Stimulated activated naive B cell treated with anti-CD40 and anti-IgM and Interleukin-4, amounts not matched to agents 10 μg/mL and 1 μg/mL and 100 μg/mL, for 72 hours (primary cell): ENCODE data around the gene ZSWIM6.

Experiments used
- ATAC-seq, 2 donors: fragments of 150-1000 bp; cut with Tn5 transposase; replicated peaks; 2 replicates each; pipeline ENCODE4 v1.10.0; 2021; ENCODE audit warnings: moderate library complexity in 1 of 2
- DNase-seq: peaks from one replicate; pipeline ENCODE4 v3.0.0; 2021
- H3K27ac Mint-ChIP-seq: one replicate; pipeline ENCODE4 v1.8.0; 2022; ENCODE audit warnings: mild to moderate bottlenecking, mixed read lengths
- H3K27me3 Mint-ChIP-seq, 2 donors: one replicate each; pipeline ENCODE4 v1.8.0; 2022; ENCODE audit warnings: mixed read lengths in 2 of 2
- H3K36me3 Mint-ChIP-seq, 2 donors: one replicate each; pipeline ENCODE4 v1.8.0; 2022; ENCODE audit warnings: mixed read lengths in 2 of 2, mild to moderate bottlenecking in 1 of 2
- H3K4me1 Mint-ChIP-seq, 2 donors: one replicate each; pipeline ENCODE4 v1.8.0; 2022; ENCODE audit warnings: mixed read lengths in 2 of 2, mild to moderate bottlenecking in 1 of 2
- H3K4me3 Mint-ChIP-seq, 2 donors: one replicate each; pipeline ENCODE4 v1.8.0; 2022; ENCODE audit warnings: mild to moderate bottlenecking in 2 of 2, mixed read lengths in 2 of 2, moderate library complexity in 1 of 2
- H3K9me3 Mint-ChIP-seq, 2 donors: one replicate each; pipeline ENCODE4 v1.8.0; 2022; ENCODE audit warnings: mixed read lengths in 2 of 2, mild to moderate bottlenecking in 1 of 2

The ZSWIM6 gene

GRCh38 chr5:61486476-61486875 lies 154.4 kb downstream of the ZSWIM6 start:
- no peak for ATAC-seq
- Mint-ChIP-seq H3K36me3 (peaks cover 19 to 36% of the 10 kb centered on the region in 2 donors), H3K27me3 (no peaks in the 10 kb centered on the region), H3K9me3 (peaks cover 0 to 3% of the 10 kb centered on the region in 2 donors), H3K4me1 (peaks cover 5 to 18% of the 10 kb centered on the region in 2 donors), H3K27ac (no peak overlapping the region), H3K4me3 (no peak overlapping the region)
- no peak for DNase-seq

- ATAC-seq: no peak
- H3K9me3 Mint-ChIP-seq: peaks cover 0 to 2% of the 10 kb centered on the region in 2 donors
- peaks cover 24 to 41% of the 10 kb centered on the region in 2 donors for H3K36me3 Mint-ChIP-seq
- H3K27me3 Mint-ChIP-seq: no peaks in the 10 kb centered on the region
- peaks cover 5 to 13% of the 10 kb centered on the region in 2 donors for H3K4me1 Mint-ChIP-seq
- H3K4me3 Mint-ChIP-seq: no peak overlapping the region
- DNase-seq: no peak
- H3K27ac Mint-ChIP-seq: no peak overlapping the region
Observed at GRCh38 chr5:61489574-61489973, 157.5 kb downstream of the ZSWIM6 start.

GRCh38 chr5:61491861-61492260 lies 159.8 kb downstream of the ZSWIM6 start:
- Mint-ChIP-seq H3K9me3 (peaks cover 0 to 2% of the 10 kb centered on the region in 2 donors), H3K4me1 (peaks cover 5 to 13% of the 10 kb centered on the region in 2 donors), H3K4me3 (no peak overlapping the region), H3K27ac (no peak overlapping the region), H3K36me3 (peaks cover 12 to 41% of the 10 kb centered on the region in 2 donors), H3K27me3 (no peaks in the 10 kb centered on the region)
- ATAC-seq (no peak), DNase-seq (no peak)

- Mint-ChIP-seq H3K9me3 (no peaks in the 10 kb centered on the region), H3K27me3 (no peaks in the 10 kb centered on the region), H3K4me3 (no peak overlapping the region), H3K4me1 (peaks cover 1% of the 10 kb centered on the region in 2 donors), H3K27ac (peak overlapping the region; percentile 9), H3K36me3 (peaks cover 8 to 24% of the 10 kb centered on the region in 2 donors)
- no peak for ATAC-seq
- no peak for DNase-seq
Observed at GRCh38 chr5:61493973-61494372, 161.9 kb downstream of the ZSWIM6 start.

GRCh38 chr5:61496446-61496845 lies 164.4 kb downstream of the ZSWIM6 start:
- DNase-seq (no peak), ATAC-seq (no peak)
- H3K27ac Mint-ChIP-seq: no peak overlapping the region
- no peak overlapping the region for H3K4me3 Mint-ChIP-seq
- no peaks in the 10 kb centered on the region for H3K9me3 Mint-ChIP-seq
- no peaks in the 10 kb centered on the region for H3K27me3 Mint-ChIP-seq
- peaks cover 11 to 29% of the 10 kb centered on the region in 2 donors for H3K36me3 Mint-ChIP-seq
- peaks cover 0 to 2% of the 10 kb centered on the region in 2 donors for H3K4me1 Mint-ChIP-seq

GRCh38 chr5:61496860-61497259 lies 164.8 kb downstream of the ZSWIM6 start:
- ATAC-seq: no peak

GRCh38 chr5:61498121-61498520 lies 166.1 kb downstream of the ZSWIM6 start:
- ATAC-seq: no peak
- Mint-ChIP-seq H3K4me3 (no peak overlapping the region), H3K9me3 (no peaks in the 10 kb centered on the region), H3K27ac (no peak overlapping the region), H3K36me3 (peaks cover 6 to 26% of the 10 kb centered on the region in 2 donors), H3K27me3 (no peaks in the 10 kb centered on the region), H3K4me1 (peaks cover 4 to 6% of the 10 kb centered on the region in 2 donors)
- DNase-seq: no peak

More at GRCh38 chr5:61496860-61497259, 164.8 kb downstream of the ZSWIM6 start:
- no peak overlapping the region for H3K4me3 Mint-ChIP-seq
- H3K9me3 Mint-ChIP-seq: no peaks in the 10 kb centered on the region
- H3K36me3 Mint-ChIP-seq: peaks cover 11 to 29% of the 10 kb centered on the region in 2 donors
- H3K27me3 Mint-ChIP-seq: no peaks in the 10 kb centered on the region
- peaks cover 2% of the 10 kb centered on the region in 2 donors for H3K4me1 Mint-ChIP-seq
- DNase-seq: no peak
- no peak overlapping the region for H3K27ac Mint-ChIP-seq

- ATAC-seq: no peak
- Mint-ChIP-seq H3K4me1 (peaks cover 6 to 7% of the 10 kb centered on the region in 2 donors), H3K27me3 (no peaks in the 10 kb centered on the region), H3K9me3 (peaks cover 0 to 1% of the 10 kb centered on the region in 2 donors), H3K36me3 (peaks cover 5 to 6% of the 10 kb centered on the region in 2 donors), H3K27ac (no peak overlapping the region), H3K4me3 (no peak overlapping the region)
- DNase-seq: no peak
Observed at GRCh38 chr5:61501971-61502370, 169.9 kb downstream of the ZSWIM6 start.

- peaks cover 0 to 1% of the 10 kb centered on the region in 2 donors for H3K9me3 Mint-ChIP-seq
- no peak overlapping the region for H3K27ac Mint-ChIP-seq
- no peaks in the 10 kb centered on the region for H3K27me3 Mint-ChIP-seq
Observed at GRCh38 chr5:61504143-61504770, 172.2 kb downstream of the ZSWIM6 start.

GRCh38 chr5:61505281-61505680 lies 173.2 kb downstream of the ZSWIM6 start:
- no peak for DNase-seq
- no peak for ATAC-seq
- Mint-ChIP-seq H3K4me1 (peaks cover 4 to 6% of the 10 kb centered on the region in 2 donors), H3K36me3 (peaks cover 7 to 15% of the 10 kb centered on the region in 2 donors), H3K27me3 (no peaks in the 10 kb centered on the region), H3K4me3 (no peak overlapping the region), H3K27ac (no peak overlapping the region), H3K9me3 (peaks cover 0 to 1% of the 10 kb centered on the region in 2 donors)

More at GRCh38 chr5:61504143-61504770, 172.2 kb downstream of the ZSWIM6 start:
- ATAC-seq: no peak
- peaks cover 5 to 10% of the 10 kb centered on the region in 2 donors for H3K36me3 Mint-ChIP-seq
- H3K4me3 Mint-ChIP-seq: no peak overlapping the region
- no peak for DNase-seq
- H3K4me1 Mint-ChIP-seq: peaks cover 5 to 6% of the 10 kb centered on the region in 2 donors

GRCh38 chr5:61507232-61507631 lies 175.2 kb downstream of the ZSWIM6 start:
- no peaks in the 10 kb centered on the region for H3K27me3 Mint-ChIP-seq
- no peak overlapping the region for H3K27ac Mint-ChIP-seq
- H3K4me1 Mint-ChIP-seq: peaks cover under 1 to 4% of the 10 kb centered on the region in 2 donors
- H3K9me3 Mint-ChIP-seq: peaks cover 0 to 4% of the 10 kb centered on the region in 2 donors
- H3K4me3 Mint-ChIP-seq: no peak overlapping the region
- DNase-seq: no peak
- peaks cover 10 to 24% of the 10 kb centered on the region in 2 donors for H3K36me3 Mint-ChIP-seq
- ATAC-seq: no peak

- Mint-ChIP-seq H3K36me3 (peaks cover 25 to 39% of the 10 kb centered on the region in 2 donors), H3K27me3 (no peaks in the 10 kb centered on the region), H3K27ac (no peak overlapping the region), H3K4me3 (no peak overlapping the region), H3K9me3 (peaks cover 8 to 12% of the 10 kb centered on the region in 2 donors), H3K4me1 (peaks cover 6 to 11% of the 10 kb centered on the region in 2 donors)
- DNase-seq (no peak), ATAC-seq (no peak)
Observed at GRCh38 chr5:61516946-61517345, 184.9 kb downstream of the ZSWIM6 start.

GRCh38 chr5:61519728-61520277 lies 187.7 kb downstream of the ZSWIM6 start:
- Mint-ChIP-seq H3K27me3 (no peaks in the 10 kb centered on the region), H3K4me1 (peaks cover 6% of the 10 kb centered on the region in 2 donors), H3K27ac (no peak overlapping the region), H3K4me3 (no peak overlapping the region), H3K36me3 (peaks cover 15 to 38% of the 10 kb centered on the region in 2 donors), H3K9me3 (peaks cover 4 to 8% of the 10 kb centered on the region in 2 donors)
- DNase-seq: no peak
- no peak for ATAC-seq

- peaks cover 11 to 30% of the 10 kb centered on the region in 2 donors for H3K36me3 Mint-ChIP-seq
- DNase-seq: no peak
- ATAC-seq: no peak
- no peak overlapping the region for H3K27ac Mint-ChIP-seq
- no peaks in the 10 kb centered on the region for H3K27me3 Mint-ChIP-seq
- no peaks in the 10 kb centered on the region for H3K4me1 Mint-ChIP-seq
- peaks cover 0 to 1% of the 10 kb centered on the region in 2 donors for H3K9me3 Mint-ChIP-seq
- H3K4me3 Mint-ChIP-seq: no peak overlapping the region
Observed at GRCh38 chr5:61523073-61523472, 191.0 kb downstream of the ZSWIM6 start.

- ATAC-seq (no peak), DNase-seq (no peak)
- H3K4me3 Mint-ChIP-seq: no peak overlapping the region
- H3K27ac Mint-ChIP-seq: no peak overlapping the region
- H3K36me3 Mint-ChIP-seq: peaks cover 11 to 30% of the 10 kb centered on the region in 2 donors
- no peaks in the 10 kb centered on the region for H3K27me3 Mint-ChIP-seq
- no peaks in the 10 kb centered on the region for H3K4me1 Mint-ChIP-seq
- H3K9me3 Mint-ChIP-seq: peaks cover 0 to 1% of the 10 kb centered on the region in 2 donors
Observed at GRCh38 chr5:61523997-61524396, 191.9 kb downstream of the ZSWIM6 start.
